Measurements from ENCODE around the gene NDUFB2. TPM values are rescaled to one million over a fixed set of nuclear protein-coding genes. Genes with fewer than 3 reads are reported as not detected.
"Not testable (repeated sequence)": the region's sequence is repeated elsewhere in the genome, so short reads cannot be mapped to it uniquely, and the experiment has no call there.

The NDUFB2 gene
- total RNA-seq, 2 donors from 2014 or later: 128 to 147 TPM

GRCh38 chr7:140702774-140703173 lies 6.3 kb downstream of the NDUFB2 start:
- Mint-ChIP-seq H3K36me3 (peaks cover 4 to 7% of the 10 kb centered on the region in 2 donors), H3K9me3 (no peaks in the 10 kb centered on the region), H3K27ac (peak overlapping the region in 1 of 2 donors; percentile 48)
- DNase-seq (ENCODE audit: low spot score in 2 of 2): no peak
- no peak for ATAC-seq

- ATAC-seq: no peak
- Mint-ChIP-seq H3K36me3 (no peaks in the 10 kb centered on the region), H3K9me3 (no peaks in the 10 kb centered on the region), H3K27ac (peak overlapping the region; percentile 5 to 32)
- DNase-seq (ENCODE audit: low spot score in 2 of 2): no peak
These were observed 7.7 kb downstream of the NDUFB2 start for GRCh38 chr7:140704205-140704604.

GRCh38 chr7:140707132-140707531 lies 10.6 kb downstream of the NDUFB2 start:
- Mint-ChIP-seq H3K36me3 (peaks cover 0 to 7% of the 10 kb centered on the region in 2 donors), H3K9me3 (peaks cover 0 to 6% of the 10 kb centered on the region in 2 donors), H3K27ac (no peak overlapping the region)
- ATAC-seq (no peak), DNase-seq (ENCODE audit: low spot score in 2 of 2) (no peak)

- not testable (repeated sequence) for H3K9me3 Mint-ChIP-seq; H3K36me3 Mint-ChIP-seq; ATAC-seq; DNase-seq (ENCODE audit: low spot score in 2 of 2); H3K27ac Mint-ChIP-seq
These were observed 12.3 kb downstream of the NDUFB2 start for GRCh38 chr7:140708764-140709163.

GRCh38 chr7:140712392-140712791 lies 15.9 kb downstream of the NDUFB2 start:
- not testable (repeated sequence) for H3K9me3 Mint-ChIP-seq; DNase-seq (ENCODE audit: low spot score in 2 of 2); H3K27ac Mint-ChIP-seq; ATAC-seq
- H3K36me3 Mint-ChIP-seq: peaks cover 7 to 12% of the 10 kb centered on the region in 2 donors

- no peak for ATAC-seq
These were observed 18.0 kb downstream of the NDUFB2 start for GRCh38 chr7:140714331-140715040.

GRCh38 chr7:140719721-140720120 lies 23.2 kb downstream of the NDUFB2 start:
- Mint-ChIP-seq H3K27ac (peak overlapping the region in 1 of 2 donors; percentile 66), H3K36me3 (no peaks in the 10 kb centered on the region), H3K9me3 (no peaks in the 10 kb centered on the region)
- ATAC-seq (no peak), DNase-seq (ENCODE audit: low spot score in 2 of 2) (no peak)

More at GRCh38 chr7:140714331-140715040, 18.0 kb downstream of the NDUFB2 start:
- peaks cover 0 to 6% of the 10 kb centered on the region in 2 donors for H3K9me3 Mint-ChIP-seq
- DNase-seq (ENCODE audit: low spot score in 2 of 2): no peak
- no peak overlapping the region for H3K27ac Mint-ChIP-seq
- H3K36me3 Mint-ChIP-seq: peaks cover 7 to 12% of the 10 kb centered on the region in 2 donors

GRCh38 chr7:140722254-140722653 lies 25.7 kb downstream of the NDUFB2 start:
- no peak for DNase-seq (ENCODE audit: low spot score in 2 of 2)
- Mint-ChIP-seq H3K36me3 (no peaks in the 10 kb centered on the region), H3K9me3 (no peaks in the 10 kb centered on the region), H3K27ac (no peak overlapping the region)
- ATAC-seq: no peak

- Mint-ChIP-seq H3K9me3 (no peaks in the 10 kb centered on the region), H3K27ac (peak overlapping the region in 1 of 2 donors; percentile 69), H3K36me3 (no peaks in the 10 kb centered on the region)
- ATAC-seq (peak; percentile 92 to 96), DNase-seq (ENCODE audit: low spot score in 2 of 2) (peak in 1 of 2 donors; percentile 37)
These were observed 26.5 kb downstream of the NDUFB2 start for GRCh38 chr7:140723006-140723405.

GRCh38 chr7:140723574-140723973 lies 27.1 kb downstream of the NDUFB2 start:
- no peaks in the 10 kb centered on the region for H3K9me3 Mint-ChIP-seq
- H3K27ac Mint-ChIP-seq: peak overlapping the region in 1 of 2 donors; percentile 69

GRCh38 chr7:140724706-140725105 lies 28.2 kb downstream of the NDUFB2 start:
- no peak for ATAC-seq
- H3K36me3 Mint-ChIP-seq: no peaks in the 10 kb centered on the region
- no peaks in the 10 kb centered on the region for H3K9me3 Mint-ChIP-seq
- no peak overlapping the region for H3K27ac Mint-ChIP-seq
- no peak for DNase-seq (ENCODE audit: low spot score in 2 of 2)

More at GRCh38 chr7:140723574-140723973, 27.1 kb downstream of the NDUFB2 start:
- H3K36me3 Mint-ChIP-seq: no peaks in the 10 kb centered on the region
- DNase-seq (ENCODE audit: low spot score in 2 of 2): no peak
- peak; percentile 60 to 70 for ATAC-seq

- peak overlapping the region in 1 of 2 donors; percentile 26 for H3K27ac Mint-ChIP-seq
- H3K9me3 Mint-ChIP-seq: no peaks in the 10 kb centered on the region
- DNase-seq (ENCODE audit: low spot score in 2 of 2) (no peak), ATAC-seq (no peak)
- no peaks in the 10 kb centered on the region for H3K36me3 Mint-ChIP-seq
These were observed 29.8 kb downstream of the NDUFB2 start for GRCh38 chr7:140726281-140726680.

GRCh38 chr7:140732416-140732815 lies 35.9 kb downstream of the NDUFB2 start:
- no peaks in the 10 kb centered on the region for H3K9me3 Mint-ChIP-seq
- DNase-seq (ENCODE audit: low spot score in 2 of 2) (no peak), ATAC-seq (no peak)
- H3K36me3 Mint-ChIP-seq: no peaks in the 10 kb centered on the region
- no peak overlapping the region for H3K27ac Mint-ChIP-seq

GRCh38 chr7:140734096-140734495 lies 37.6 kb downstream of the NDUFB2 start:
- no peaks in the 10 kb centered on the region for H3K9me3 Mint-ChIP-seq
- no peak for ATAC-seq
- no peak overlapping the region for H3K27ac Mint-ChIP-seq

GRCh38 chr7:140734729-140735128 lies 38.2 kb downstream of the NDUFB2 start:
- H3K36me3 Mint-ChIP-seq: no peaks in the 10 kb centered on the region
- DNase-seq (ENCODE audit: low spot score in 2 of 2): no peak
- ATAC-seq: no peak
- peak overlapping the region in 1 of 2 donors; percentile 77 for H3K27ac Mint-ChIP-seq
- no peaks in the 10 kb centered on the region for H3K9me3 Mint-ChIP-seq

More at GRCh38 chr7:140734096-140734495, 37.6 kb downstream of the NDUFB2 start:
- H3K36me3 Mint-ChIP-seq: no peaks in the 10 kb centered on the region
- DNase-seq (ENCODE audit: low spot score in 2 of 2): no peak

- Mint-ChIP-seq H3K27ac (no peak overlapping the region), H3K9me3 (no peaks in the 10 kb centered on the region), H3K36me3 (no peaks in the 10 kb centered on the region)
- DNase-seq (ENCODE audit: low spot score in 2 of 2): no peak
- no peak for ATAC-seq
These were observed 41.8 kb downstream of the NDUFB2 start for GRCh38 chr7:140738280-140738679.

GRCh38 chr7:140743255-140743654 lies 46.7 kb downstream of the NDUFB2 start:
- H3K9me3 Mint-ChIP-seq; H3K36me3 Mint-ChIP-seq; ATAC-seq; H3K27ac Mint-ChIP-seq; DNase-seq (ENCODE audit: low spot score in 2 of 2): not testable (repeated sequence)

GRCh38 chr7:140744005-140744404 lies 47.5 kb downstream of the NDUFB2 start:
- Mint-ChIP-seq H3K36me3 (no peaks in the 10 kb centered on the region), H3K9me3 (no peaks in the 10 kb centered on the region), H3K27ac (no peak overlapping the region)
- DNase-seq (ENCODE audit: low spot score in 2 of 2) (no peak), ATAC-seq (no peak)
